ENCODE data around the gene GPC6.

DNA sequence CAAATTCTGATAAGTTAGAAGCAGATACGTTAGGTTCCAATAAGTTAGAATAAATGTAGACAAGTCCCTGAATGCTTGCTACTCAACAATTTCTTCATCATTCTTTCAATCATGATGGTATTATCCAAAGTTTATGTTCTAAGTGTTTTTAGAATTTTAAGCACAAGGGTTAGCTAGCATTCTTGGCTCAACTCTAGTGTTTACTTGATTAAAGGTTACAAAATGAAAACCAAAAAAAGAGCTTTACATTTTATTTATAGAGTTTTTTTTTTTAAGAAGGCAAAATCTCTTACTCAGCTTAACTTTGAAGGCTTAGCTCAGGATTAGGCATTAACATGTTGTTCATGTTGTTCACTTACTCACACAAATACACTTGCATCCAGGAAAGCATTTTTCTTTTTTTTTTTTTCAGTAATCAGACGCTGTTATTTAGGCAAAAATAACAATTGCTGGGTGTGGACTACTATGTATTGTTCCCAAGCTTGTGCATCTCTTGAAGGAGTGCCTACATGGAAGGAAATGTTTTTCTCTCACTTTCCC, 832.3 kb downstream of the GPC6 start:
- TF ChIP-seq, protein P1, sequence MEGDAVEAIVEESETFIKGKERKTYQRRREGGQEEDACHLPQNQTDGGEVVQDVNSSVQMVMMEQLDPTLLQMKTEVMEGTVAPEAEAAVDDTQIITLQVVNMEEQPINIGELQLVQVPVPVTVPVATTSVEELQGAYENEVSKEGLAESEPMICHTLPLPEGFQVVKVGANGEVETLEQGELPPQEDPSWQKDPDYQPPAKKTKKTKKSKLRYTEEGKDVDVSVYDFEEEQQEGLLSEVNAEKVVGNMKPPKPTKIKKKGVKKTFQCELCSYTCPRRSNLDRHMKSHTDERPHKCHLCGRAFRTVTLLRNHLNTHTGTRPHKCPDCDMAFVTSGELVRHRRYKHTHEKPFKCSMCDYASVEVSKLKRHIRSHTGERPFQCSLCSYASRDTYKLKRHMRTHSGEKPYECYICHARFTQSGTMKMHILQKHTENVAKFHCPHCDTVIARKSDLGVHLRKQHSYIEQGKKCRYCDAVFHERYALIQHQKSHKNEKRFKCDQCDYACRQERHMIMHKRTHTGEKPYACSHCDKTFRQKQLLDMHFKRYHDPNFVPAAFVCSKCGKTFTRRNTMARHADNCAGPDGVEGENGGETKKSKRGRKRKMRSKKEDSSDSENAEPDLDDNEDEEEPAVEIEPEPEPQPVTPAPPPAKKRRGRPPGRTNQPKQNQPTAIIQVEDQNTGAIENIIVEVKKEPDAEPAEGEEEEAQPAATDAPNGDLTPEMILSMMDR (IDR thresholded peaks at IDR 0.05), result no peak
- no peak for TF ChIP-seq POLR2AphosphoS5 (IDR thresholded peaks at IDR 0.05)
- no peak for TF ChIP-seq POLR2A (IDR thresholded peaks at IDR 0.05)
- no peak for TF ChIP-seq EP300 (IDR thresholded peaks at IDR 0.05)
